GM23338 (cell line): ENCODE data around the gene BICDL1. TPM values are rescaled to one million over a fixed set of nuclear protein-coding genes. Genes with fewer than 3 reads are reported as not detected.

Source experiments
- ATAC-seq: fragments of 200-7000 bp; cut with Tn5 transposase; 3 replicates; pipeline ENCODE4 v1.9.1; 2020
- DNase-seq: peaks from one replicate; pipeline ENCODE4 v3.0.0-alpha.2; 2015; ENCODE audit warnings: low spot score
- H2AFZ ChIP-seq: fragments of 200-600 bp; sonication (generic); 2 replicates; pipeline ENCODE4 v1.8.0; 2016; ENCODE audit warnings: antibody characterized with exemption, mild to moderate bottlenecking, moderate library complexity
- H3F3A ChIP-seq: fragments of 200-600 bp; sonication (generic); replicated peaks from 2 replicates; pipeline ENCODE4 v1.8.0; 2017; ENCODE audit warnings: antibody characterized with exemption, mixed run types, low read depth
- H3K27ac ChIP-seq: fragments of 200-600 bp; sonication (generic); 2 replicates; pipeline ENCODE4 v1.6.1; 2016; ENCODE audit warnings: low read depth
- H3K27me3 ChIP-seq: fragments of 200-600 bp; sonication (generic); 2 replicates; pipeline ENCODE4 v1.8.0; 2016; ENCODE audit warnings: mild to moderate bottlenecking, mixed run types, moderate library complexity; ENCODE audit not compliant: insufficient read depth
- H3K36me3 ChIP-seq: fragments of 200-600 bp; sonication (generic); 2 replicates; pipeline ENCODE4 v1.8.0; 2016; ENCODE audit warnings: mild to moderate bottlenecking; ENCODE audit not compliant: insufficient read depth
- H3K4me1 ChIP-seq: fragments of 200-600 bp; sonication (generic); 2 replicates; pipeline ENCODE4 v1.8.0; 2016; ENCODE audit warnings: mild to moderate bottlenecking, moderate library complexity; ENCODE audit not compliant: insufficient read depth
- H3K4me2 ChIP-seq: fragments of 200-600 bp; sonication (generic); 2 replicates; pipeline ENCODE4 v1.7.1; 2017; ENCODE audit warnings: mixed run types
- H3K4me3 ChIP-seq: fragments of 200-600 bp; sonication (generic); 2 replicates; pipeline ENCODE4 v1.6.1; 2016; ENCODE audit warnings: mixed run types
- H3K79me2 ChIP-seq: fragments of 200-600 bp; sonication (generic); replicated peaks from 2 replicates; pipeline ENCODE4 v1.8.0; 2017; ENCODE audit warnings: mild to moderate bottlenecking; ENCODE audit not compliant: insufficient read depth
- H3K9me2 ChIP-seq: fragments of 200-600 bp; sonication (generic); 2 replicates; pipeline ENCODE4 v1.8.0; 2017; ENCODE audit not compliant: insufficient read depth
- H4K20me1 ChIP-seq: fragments of 200-600 bp; sonication (generic); replicated peaks from 2 replicates; pipeline ENCODE4 v1.8.0; 2017; ENCODE audit warnings: mild to moderate bottlenecking; ENCODE audit not compliant: insufficient read depth
- H3K27ac Mint-ChIP-seq: 2 replicates; pipeline ENCODE4 v1.8.0; 2020; ENCODE audit warnings: inconsistent platforms, mild to moderate bottlenecking, moderate library complexity, mixed read lengths
- H3K27me3 Mint-ChIP-seq: 3 replicates; pipeline ENCODE4 v1.8.0; 2022; ENCODE audit warnings: low read depth, mild to moderate bottlenecking, moderate library complexity, mixed read lengths, inconsistent platforms; ENCODE audit not compliant: insufficient read depth, poor library complexity
- H3K36me3 Mint-ChIP-seq: 3 replicates; pipeline ENCODE4 v1.8.0; 2021; ENCODE audit warnings: low read depth, mild to moderate bottlenecking, inconsistent platforms, moderate library complexity, mixed read lengths
- H3K4me1 Mint-ChIP-seq: 3 replicates; pipeline ENCODE4 v1.8.0; 2020; ENCODE audit warnings: mild to moderate bottlenecking, inconsistent platforms, mixed read lengths
- H3K4me3 Mint-ChIP-seq: 3 replicates; pipeline ENCODE4 v1.8.0; 2021; ENCODE audit warnings: moderate library complexity, mild to moderate bottlenecking, inconsistent platforms, mixed read lengths
- H3K9me3 Mint-ChIP-seq: 3 replicates; pipeline ENCODE4 v1.8.0; 2020; ENCODE audit warnings: moderate library complexity, mild to moderate bottlenecking, inconsistent platforms, mixed read lengths
- CREB1 ChIP-seq: fragments of 250-450 bp; sonication (Bioruptor Pico); IDR thresholded peaks from 2 replicates; pipeline ENCODE4 v1.5.0; 2020; ENCODE audit warnings: low read depth, mild to moderate bottlenecking, moderate library complexity
- EZH2 ChIP-seq: fragments of 200-600 bp; sonication (generic); IDR thresholded peaks from one replicate; pipeline ENCODE4 v1.8.0; 2017; ENCODE audit warnings: antibody characterized with exemption, mild to moderate bottlenecking, low read depth; ENCODE audit not compliant: unreplicated experiment
- EZH2phosphoT487 ChIP-seq: fragments of 200-600 bp; sonication (generic); IDR thresholded peaks from one replicate; pipeline ENCODE4 v1.8.1; 2018; ENCODE audit warnings: antibody characterized with exemption; ENCODE audit not compliant: unreplicated experiment
- JUNB ChIP-seq: IDR thresholded peaks from one replicate; pipeline ENCODE4 v1.6.1; 2016; ENCODE audit warnings: antibody characterized with exemption; ENCODE audit not compliant: unreplicated experiment
- NANOG ChIP-seq: IDR thresholded peaks from 2 replicates; pipeline ENCODE4 v1.6.1; 2016; ENCODE audit warnings: antibody characterized with exemption, borderline replicate concordance
- POLR2AphosphoS5 ChIP-seq: IDR thresholded peaks from 2 replicates; pipeline ENCODE4 v1.6.1; 2016; ENCODE audit warnings: antibody characterized with exemption, low read depth
- STAT1 ChIP-seq: IDR thresholded peaks from one replicate; pipeline ENCODE4 v1.6.1; 2016; ENCODE audit warnings: antibody characterized with exemption; ENCODE audit not compliant: unreplicated experiment
- ZNF114 ChIP-seq: fragments of 250-450 bp; sonication (Bioruptor Pico); IDR thresholded peaks from 2 replicates; pipeline ENCODE4 v1.5.0; 2020; ENCODE audit warnings: mild to moderate bottlenecking, moderate library complexity
- polyA plus RNA-seq: library from polyadenylated mRNA; unstranded; fragments of >200 nt; fragmentation: Nextera tagmentation; extraction: Ambion mirVana; gene quantifications from 2 replicates; pipeline ENCODE4 v1.2.1, GENCODE V29; 2016
- total RNA-seq: library from RNA; depleted of rRNA; stranded (reverse); fragments of >200 nt; shearing (Covaris generic); gene quantifications from 2 replicates; pipeline ENCODE4 v1.2.3, GENCODE V29; 2014
- TF ChIP-seq, protein P1 (sequence below): IDR thresholded peaks from one replicate; pipeline ENCODE4 v1.6.1; 2018; ENCODE audit warnings: antibody characterized with exemption; ENCODE audit not compliant: unreplicated experiment
- TF ChIP-seq, protein P2 (sequence below), 2 experiments: fragments of 200-600 bp in 1 of 2; sonication (generic) in 1 of 2; conservative IDR thresholded peaks; 2 replicates each; pipeline versions ENCODE4 v1.5.1 to v1.6.1; 2016 to 2017; ENCODE audit warnings: antibody characterized with exemption in 2 of 2, low read depth in 2 of 2, mild to moderate bottlenecking in 2 of 2, moderate library complexity in 1 of 2
- TF ChIP-seq, protein P3 (sequence below): IDR thresholded peaks from 2 replicates; pipeline ENCODE4 v1.6.1; 2016; ENCODE audit warnings: antibody characterized with exemption

BICDL1 gene
- total and polyA plus RNA-seq, 2 experiments from 2014 or later, result 14.0 to 25.7 TPM

DNA sequence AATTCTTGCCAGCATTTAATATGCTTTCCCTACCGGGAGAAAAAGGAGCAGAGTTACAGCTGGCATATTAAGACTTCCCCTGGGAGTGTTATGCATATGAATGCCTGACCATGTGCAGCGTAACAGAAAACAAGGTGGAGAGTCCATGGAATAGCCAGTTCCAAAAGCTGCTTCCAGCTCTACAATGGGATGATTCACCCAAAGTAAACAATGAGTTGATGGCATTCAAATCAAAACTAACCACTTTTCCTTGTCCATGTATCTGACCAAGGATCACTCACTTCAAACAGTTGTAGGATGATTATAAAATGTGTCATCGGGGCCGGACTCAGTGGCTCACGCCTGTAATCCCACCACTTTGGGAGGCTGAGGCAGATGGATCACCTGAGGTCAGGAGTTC, 48.1 kb upstream of the BICDL1 start:
- no peak overlapping the region for H3K4me3 ChIP-seq
- Mint-ChIP-seq H3K9me3 (no peaks in the 10 kb centered on the region), H3K27ac (0 out of 2 replicates have a peak overlapping the region, but pooled peaks have one; percentile 27), H3K27me3 (peaks cover 6% of the 10 kb centered on the region), H3K4me3 (no peak overlapping the region), H3K36me3 (no peaks in the 10 kb centered on the region), H3K4me1 (peaks cover 8% of the 10 kb centered on the region)
- H3K27me3 ChIP-seq, result no peaks in the 10 kb centered on the region
- H3K27ac ChIP-seq, result no peak overlapping the region
- 0 out of 3 replicates have a peak, but pooled peaks have one; percentile 24 for ATAC-seq
- no peaks in the 10 kb centered on the region for H3K9me2 ChIP-seq
- no peaks in the 10 kb centered on the region for H3K36me3 ChIP-seq
- H3K4me1 ChIP-seq, result 0 out of 2 replicates have a peak, but pooled peaks cover 4% of the 10 kb centered on the region
- no peaks in the 10 kb centered on the region for H4K20me1 ChIP-seq
- H2AFZ ChIP-seq, result peak overlapping the region; percentile 8; the same call in 1 of the 2 replicates
- H3K79me2 ChIP-seq, result no peaks in the 10 kb centered on the region
- TF ChIP-seq STAT1, result no peak
- peak; percentile 24 for DNase-seq
- no peak overlapping the region for H3K4me2 ChIP-seq
- no peaks in the 10 kb centered on the region for H3F3A ChIP-seq

GRCh38 chr12:119942386-119942785, 46.6 kb upstream of the BICDL1 start:
- Mint-ChIP-seq H3K27ac (no peak overlapping the region), H3K4me3 (no peak overlapping the region), H3K36me3 (no peaks in the 10 kb centered on the region), H3K27me3 (peaks cover 6% of the 10 kb centered on the region), H3K4me1 (peaks cover 8% of the 10 kb centered on the region), H3K9me3 (no peaks in the 10 kb centered on the region)
- Histone ChIP-seq H3K4me3 (no peak overlapping the region), H3K4me2 (no peak overlapping the region), H3F3A (no peaks in the 10 kb centered on the region), H2AFZ (no peak overlapping the region), H3K9me2 (no peaks in the 10 kb centered on the region), H4K20me1 (no peaks in the 10 kb centered on the region), H3K36me3 (no peaks in the 10 kb centered on the region), H3K27ac (no peak overlapping the region), H3K79me2 (no peaks in the 10 kb centered on the region), H3K27me3 (no peaks in the 10 kb centered on the region), H3K4me1 (0 out of 2 replicates have a peak, but pooled peaks cover 4% of the 10 kb centered on the region)
- DNase-seq (no peak), ATAC-seq (no peak)
- no peak for TF ChIP-seq ZNF114 (CRISPR knock-in tag)
- TF ChIP-seq CREB1, result no peak
- TF ChIP-seq, protein P1, sequence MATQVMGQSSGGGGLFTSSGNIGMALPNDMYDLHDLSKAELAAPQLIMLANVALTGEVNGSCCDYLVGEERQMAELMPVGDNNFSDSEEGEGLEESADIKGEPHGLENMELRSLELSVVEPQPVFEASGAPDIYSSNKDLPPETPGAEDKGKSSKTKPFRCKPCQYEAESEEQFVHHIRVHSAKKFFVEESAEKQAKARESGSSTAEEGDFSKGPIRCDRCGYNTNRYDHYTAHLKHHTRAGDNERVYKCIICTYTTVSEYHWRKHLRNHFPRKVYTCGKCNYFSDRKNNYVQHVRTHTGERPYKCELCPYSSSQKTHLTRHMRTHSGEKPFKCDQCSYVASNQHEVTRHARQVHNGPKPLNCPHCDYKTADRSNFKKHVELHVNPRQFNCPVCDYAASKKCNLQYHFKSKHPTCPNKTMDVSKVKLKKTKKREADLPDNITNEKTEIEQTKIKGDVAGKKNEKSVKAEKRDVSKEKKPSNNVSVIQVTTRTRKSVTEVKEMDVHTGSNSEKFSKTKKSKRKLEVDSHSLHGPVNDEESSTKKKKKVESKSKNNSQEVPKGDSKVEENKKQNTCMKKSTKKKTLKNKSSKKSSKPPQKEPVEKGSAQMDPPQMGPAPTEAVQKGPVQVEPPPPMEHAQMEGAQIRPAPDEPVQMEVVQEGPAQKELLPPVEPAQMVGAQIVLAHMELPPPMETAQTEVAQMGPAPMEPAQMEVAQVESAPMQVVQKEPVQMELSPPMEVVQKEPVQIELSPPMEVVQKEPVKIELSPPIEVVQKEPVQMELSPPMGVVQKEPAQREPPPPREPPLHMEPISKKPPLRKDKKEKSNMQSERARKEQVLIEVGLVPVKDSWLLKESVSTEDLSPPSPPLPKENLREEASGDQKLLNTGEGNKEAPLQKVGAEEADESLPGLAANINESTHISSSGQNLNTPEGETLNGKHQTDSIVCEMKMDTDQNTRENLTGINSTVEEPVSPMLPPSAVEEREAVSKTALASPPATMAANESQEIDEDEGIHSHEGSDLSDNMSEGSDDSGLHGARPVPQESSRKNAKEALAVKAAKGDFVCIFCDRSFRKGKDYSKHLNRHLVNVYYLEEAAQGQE, result no peak
- TF ChIP-seq NANOG, result no peak
- no peak for TF ChIP-seq POLR2AphosphoS5
- TF ChIP-seq, protein P2, sequence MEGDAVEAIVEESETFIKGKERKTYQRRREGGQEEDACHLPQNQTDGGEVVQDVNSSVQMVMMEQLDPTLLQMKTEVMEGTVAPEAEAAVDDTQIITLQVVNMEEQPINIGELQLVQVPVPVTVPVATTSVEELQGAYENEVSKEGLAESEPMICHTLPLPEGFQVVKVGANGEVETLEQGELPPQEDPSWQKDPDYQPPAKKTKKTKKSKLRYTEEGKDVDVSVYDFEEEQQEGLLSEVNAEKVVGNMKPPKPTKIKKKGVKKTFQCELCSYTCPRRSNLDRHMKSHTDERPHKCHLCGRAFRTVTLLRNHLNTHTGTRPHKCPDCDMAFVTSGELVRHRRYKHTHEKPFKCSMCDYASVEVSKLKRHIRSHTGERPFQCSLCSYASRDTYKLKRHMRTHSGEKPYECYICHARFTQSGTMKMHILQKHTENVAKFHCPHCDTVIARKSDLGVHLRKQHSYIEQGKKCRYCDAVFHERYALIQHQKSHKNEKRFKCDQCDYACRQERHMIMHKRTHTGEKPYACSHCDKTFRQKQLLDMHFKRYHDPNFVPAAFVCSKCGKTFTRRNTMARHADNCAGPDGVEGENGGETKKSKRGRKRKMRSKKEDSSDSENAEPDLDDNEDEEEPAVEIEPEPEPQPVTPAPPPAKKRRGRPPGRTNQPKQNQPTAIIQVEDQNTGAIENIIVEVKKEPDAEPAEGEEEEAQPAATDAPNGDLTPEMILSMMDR (conservative IDR thresholded peaks at IDR 0.05; ENCODE audit: low read depth in 2 of 2), result no peak
- no peak for TF ChIP-seq JUNB
- no peak for TF ChIP-seq STAT1
- TF ChIP-seq, protein P3, sequence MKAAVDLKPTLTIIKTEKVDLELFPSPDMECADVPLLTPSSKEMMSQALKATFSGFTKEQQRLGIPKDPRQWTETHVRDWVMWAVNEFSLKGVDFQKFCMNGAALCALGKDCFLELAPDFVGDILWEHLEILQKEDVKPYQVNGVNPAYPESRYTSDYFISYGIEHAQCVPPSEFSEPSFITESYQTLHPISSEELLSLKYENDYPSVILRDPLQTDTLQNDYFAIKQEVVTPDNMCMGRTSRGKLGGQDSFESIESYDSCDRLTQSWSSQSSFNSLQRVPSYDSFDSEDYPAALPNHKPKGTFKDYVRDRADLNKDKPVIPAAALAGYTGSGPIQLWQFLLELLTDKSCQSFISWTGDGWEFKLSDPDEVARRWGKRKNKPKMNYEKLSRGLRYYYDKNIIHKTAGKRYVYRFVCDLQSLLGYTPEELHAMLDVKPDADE, result no peak
- no peak for TF ChIP-seq EZH2
- TF ChIP-seq EZH2phosphoT487, result no peak
